ENCODE results near the gene ASPA.
"Not testable (repeated sequence)": the region's sequence is repeated elsewhere in the genome, so short reads cannot be mapped to it uniquely, and the experiment has no call there.

The ASPA gene

DNA sequence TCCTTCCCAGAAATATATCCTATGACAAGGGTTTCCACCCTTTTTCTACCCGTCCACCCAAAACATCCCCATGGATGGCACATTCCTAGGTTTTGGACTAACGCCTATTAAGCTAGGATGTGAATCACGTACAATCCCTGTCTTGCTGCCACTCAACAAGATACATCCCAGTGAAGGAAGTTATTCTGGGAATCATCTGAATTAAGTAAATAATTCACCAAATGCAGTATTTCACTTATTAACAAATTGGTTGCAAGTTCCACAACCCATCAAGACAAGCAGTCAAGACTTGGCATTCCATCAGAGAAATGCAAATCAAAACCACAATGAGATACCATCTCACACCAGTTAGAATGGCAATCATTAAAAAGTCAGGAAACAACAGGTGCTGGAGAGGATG, 32.1 kb downstream of the ASPA start:
- DNase-seq (ENCODE audit: low read depth), result no peak

DNA sequence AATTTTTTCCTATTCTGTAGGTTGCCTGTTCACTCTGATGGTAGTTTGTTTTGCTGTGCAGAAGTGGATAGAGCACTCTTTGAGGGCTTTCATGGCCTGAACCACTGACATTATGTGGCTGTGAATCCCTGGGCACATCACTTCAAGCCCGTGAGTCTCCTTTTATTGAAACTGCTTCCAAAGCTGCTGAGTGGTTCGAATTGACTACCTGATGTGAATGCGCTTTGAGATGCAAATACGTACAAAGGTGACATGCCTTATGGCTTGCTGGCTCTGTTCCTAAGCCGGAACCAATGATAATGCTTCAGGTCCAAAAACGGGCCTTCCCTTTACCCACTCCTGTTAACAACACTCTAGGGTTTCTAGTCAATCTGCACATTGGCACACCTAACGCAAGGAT, 34.3 kb downstream of the ASPA start:
- DNase-seq (ENCODE audit: low read depth), result no peak

DNA sequence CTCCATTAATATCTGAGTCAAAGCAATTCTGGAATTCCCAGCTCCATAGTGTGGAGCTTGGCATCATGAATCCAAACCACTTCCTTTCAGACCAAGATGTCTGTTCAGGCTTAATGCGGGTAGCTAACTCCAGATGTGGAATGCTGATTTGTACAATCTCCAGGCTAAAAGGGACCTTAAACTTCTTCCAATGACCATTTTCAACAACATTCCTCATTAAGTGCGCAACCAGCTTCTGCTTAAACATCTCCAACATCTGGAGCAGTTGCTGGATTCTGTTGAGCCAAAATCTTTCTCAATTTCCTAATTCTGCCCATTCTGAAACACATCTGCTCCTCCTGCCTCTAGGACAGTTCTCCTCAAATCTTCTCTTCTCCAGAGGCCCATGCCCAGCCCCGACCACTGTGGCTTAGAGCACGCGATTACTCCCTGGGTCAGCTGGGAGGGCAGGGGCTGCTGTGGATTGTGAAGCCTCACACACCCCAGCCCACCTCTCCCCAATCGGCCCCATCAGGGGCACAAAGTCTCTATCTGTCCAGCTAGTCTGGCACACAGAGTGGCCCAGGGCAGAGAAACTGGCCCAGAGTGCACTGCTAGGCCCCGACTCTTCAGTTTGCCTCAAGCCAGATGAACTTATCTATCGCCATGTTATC, 36.2 kb downstream of the ASPA start:
- no peak for DNase-seq (ENCODE audit: low read depth)

DNA sequence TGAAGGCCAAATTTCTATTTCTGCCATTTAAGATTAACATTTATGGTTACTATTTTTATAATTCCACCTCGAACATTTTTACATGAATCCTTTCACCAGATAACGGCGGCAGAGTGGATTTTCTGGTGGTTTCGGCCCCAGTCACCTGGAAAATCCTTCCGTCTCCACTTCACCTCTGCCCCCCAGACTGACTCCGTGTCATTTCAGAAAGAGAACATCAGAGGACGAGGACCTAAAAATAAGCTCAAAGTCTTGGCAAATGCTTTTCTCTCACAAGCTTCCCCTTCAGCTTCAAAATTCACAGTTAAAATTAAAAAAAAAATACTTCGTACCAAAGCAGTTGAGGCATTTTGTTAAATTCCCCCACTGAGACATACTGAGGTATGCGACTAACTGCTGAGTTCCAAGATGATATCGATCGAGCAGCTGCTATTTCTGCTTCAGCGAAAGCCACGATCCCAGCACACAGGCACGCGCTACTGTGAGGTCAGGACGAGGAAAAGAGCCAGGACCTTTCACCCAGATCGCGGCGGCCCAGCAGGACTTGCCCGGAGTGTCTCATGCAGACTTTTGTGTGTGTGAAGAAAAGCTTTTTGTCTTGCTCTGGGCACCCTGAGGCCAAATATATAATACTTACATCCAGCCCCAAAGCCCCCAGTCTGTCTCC, 36.8 kb downstream of the ASPA start:
- no peak for DNase-seq (ENCODE audit: low read depth)

DNA sequence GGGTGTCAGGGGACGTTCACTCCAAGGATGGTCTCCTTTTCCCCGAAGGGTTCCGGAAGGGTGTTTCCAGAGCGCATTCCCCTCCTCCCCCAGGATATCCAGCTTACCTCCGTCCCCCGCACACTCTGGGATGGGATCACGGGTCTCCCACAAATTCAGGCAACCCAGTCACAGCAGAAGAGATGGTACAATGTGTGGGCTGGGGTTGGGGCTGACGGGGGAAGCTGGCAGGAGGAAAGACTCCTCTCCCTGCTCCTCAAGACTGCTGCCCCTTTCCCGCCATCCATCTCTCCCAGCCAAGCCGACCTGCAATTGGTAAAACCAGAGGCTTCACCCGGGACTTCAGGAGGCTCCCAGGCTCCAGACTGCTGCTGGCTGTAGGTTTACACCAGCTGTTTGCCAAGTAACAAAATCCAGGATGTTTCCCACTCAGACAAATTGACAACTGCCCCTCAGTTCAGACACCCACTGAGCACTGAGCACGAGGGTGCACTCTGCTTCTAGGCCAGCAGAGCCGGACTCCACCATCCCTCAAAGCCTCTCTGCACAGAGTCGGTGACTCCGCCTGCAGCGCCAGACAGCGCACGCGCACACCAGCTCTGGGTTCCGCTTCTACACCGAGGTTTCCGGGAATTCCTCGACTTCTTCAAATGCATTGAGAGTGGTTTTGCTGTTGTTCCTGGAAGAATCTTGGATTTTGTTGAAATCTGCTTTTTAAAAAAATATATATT, 37.7 kb downstream of the ASPA start:
- no peak for DNase-seq (ENCODE audit: low read depth)

DNA sequence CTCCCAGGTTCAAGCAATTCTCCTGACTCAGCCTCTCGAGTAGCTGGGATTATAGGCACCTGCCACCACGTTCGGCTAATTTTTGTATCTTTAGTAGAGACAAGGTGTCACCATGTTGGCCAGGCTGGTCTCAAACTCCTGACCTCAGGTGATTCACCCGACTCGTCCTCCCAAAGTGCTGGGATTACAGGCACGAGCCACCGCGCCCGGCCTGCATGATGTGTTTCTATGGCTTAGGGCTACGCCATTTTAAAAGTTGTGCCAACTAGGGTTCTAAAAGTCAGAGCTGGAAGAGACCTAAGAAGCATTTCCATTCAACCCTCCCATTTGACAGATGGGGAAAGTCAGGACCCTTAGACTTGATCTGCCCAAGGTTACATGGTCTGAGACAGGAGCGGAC, 38.4 kb downstream of the ASPA start:
- DNase-seq (ENCODE audit: low read depth), result not testable (repeated sequence)

DNA sequence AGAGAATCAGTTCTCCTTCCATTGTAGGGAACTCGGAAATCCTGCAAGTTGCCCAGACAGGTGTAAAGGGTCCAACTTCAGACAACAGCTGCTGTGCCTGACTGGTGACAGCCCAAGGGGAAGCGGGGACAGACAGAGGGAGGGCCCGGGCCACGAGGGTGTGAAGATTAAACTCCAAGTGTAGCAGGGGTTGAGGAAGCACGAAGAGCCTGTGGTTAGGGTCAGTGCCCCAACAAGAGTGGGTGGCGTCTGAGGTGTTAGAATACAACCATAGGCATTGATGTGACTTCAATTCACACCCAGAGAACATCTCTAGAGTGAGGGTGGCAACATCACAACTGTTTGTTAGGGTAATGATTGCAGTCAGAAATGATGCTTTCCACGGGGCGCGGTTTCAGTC, 39.1 kb downstream of the ASPA start:
- no peak for DNase-seq (ENCODE audit: low read depth)

DNA sequence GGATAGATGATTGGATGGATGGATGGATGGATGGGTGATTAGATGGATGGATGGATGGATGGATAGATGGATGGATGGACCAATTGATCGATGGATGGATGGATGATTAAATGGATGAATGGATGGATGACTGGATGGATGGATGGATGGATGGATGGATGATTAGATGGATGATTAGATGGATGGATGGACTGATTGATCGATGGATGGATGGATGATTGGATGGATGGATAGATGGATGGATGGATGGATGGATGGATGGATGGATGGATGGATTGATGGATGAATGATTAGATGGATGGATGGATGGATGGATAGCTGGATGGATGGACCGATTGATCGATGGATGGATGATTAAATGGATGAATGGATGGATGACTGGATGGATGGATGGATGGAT, 43.7 kb downstream of the ASPA start:
- not testable (repeated sequence) for DNase-seq (ENCODE audit: low read depth)

DNA sequence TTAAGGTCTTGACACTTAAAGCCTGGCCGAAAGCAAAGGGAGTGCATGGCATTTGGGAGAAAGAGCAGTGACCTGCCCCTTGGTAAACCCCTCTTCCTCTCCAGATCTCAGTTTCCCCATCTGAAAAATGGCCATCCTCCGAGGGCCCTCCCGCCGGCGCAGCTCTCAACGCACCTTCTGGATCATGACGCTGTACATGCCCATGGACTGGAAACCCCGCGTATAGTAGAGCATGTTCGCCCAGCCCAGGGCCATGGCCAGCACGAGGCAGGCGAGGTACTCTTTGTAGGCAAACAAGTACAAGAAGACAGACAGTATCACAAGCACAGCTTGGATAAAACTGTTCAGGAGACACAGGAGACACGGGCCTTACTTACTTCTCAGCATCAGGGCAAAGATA, 48.2 kb downstream of the ASPA start:
- no peak for DNase-seq (ENCODE audit: low read depth)

DNA sequence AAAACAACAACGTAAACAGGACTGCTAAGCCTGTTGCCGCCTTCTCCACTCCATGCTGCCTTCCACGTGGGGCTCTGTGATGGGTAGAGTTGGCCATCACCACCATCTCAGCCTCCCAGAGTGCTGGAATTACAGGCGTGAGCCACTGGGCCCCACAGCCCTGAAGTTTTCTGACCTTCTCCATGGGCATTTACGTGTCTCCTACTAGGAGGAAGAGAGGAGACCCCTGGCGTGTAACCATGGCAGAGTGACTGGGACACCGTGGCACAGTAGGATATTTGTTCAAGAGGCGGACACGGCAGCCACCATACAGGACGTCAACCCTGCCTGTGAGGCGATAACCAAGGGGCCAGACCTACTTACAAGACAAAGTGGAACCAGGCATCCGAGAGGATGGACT, 50.7 kb downstream of the ASPA start:
- DNase-seq (ENCODE audit: low read depth), result no peak

DNA sequence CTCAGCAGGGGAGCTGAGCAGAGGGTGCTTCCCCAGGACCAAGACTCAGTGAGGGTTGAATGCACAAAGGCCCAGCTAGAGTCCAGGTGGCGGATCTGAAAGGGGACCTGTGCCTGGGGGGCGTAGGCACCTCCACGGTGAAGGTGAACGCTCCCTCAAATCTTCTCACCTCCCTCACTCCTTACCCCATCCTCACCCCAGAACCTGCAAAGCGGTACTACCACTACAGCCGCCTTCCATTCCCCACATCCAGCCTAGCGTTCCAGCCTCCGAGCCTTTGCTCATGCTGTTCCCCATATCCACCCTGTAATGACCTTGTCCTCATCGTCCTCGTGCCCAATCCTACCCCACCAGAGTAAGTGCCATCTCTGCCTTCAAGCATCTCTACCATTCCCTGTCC, 51.2 kb downstream of the ASPA start:
- DNase-seq (ENCODE audit: low read depth), result no peak

DNA sequence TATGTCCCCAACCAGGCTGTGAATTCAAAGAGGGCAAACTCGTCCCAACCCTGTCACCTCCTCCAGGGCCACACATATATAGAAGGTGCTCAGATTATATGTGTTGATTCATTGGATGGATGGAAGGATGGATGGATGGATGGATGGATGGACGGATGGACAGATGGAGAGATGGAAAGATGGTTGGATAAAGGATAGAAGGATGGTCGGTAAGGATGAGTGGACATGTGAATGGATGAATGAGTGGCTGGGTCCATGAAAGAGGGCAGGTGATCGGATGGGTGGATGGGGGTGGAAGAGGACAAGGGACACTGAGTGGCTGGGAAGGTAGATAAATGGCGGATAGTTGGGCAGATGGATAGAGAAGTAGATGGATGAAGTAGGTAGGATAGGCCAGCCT, 51.7 kb downstream of the ASPA start:
- DNase-seq (ENCODE audit: low read depth), result no peak

DNA sequence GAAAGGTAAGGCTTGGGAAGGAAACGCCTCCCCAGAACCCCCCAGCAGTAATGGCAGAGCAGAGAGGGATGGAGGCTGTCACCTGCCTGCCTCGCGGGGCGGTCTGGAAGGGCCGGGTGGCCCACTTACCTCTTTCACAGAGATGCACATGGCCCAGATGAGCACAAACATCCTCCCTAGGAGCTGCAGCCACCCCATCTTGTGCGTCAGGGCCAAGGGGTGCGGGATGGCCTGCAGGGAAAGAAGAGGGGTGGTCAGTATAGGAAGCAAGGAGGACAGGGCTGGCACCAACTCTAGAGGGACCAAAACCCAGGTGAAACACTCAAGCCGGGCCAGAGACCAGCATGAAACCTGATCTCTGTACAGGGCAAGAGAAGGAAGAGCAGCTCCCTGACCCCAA, 52.1 kb downstream of the ASPA start:
- no peak for DNase-seq (ENCODE audit: low read depth)

DNA sequence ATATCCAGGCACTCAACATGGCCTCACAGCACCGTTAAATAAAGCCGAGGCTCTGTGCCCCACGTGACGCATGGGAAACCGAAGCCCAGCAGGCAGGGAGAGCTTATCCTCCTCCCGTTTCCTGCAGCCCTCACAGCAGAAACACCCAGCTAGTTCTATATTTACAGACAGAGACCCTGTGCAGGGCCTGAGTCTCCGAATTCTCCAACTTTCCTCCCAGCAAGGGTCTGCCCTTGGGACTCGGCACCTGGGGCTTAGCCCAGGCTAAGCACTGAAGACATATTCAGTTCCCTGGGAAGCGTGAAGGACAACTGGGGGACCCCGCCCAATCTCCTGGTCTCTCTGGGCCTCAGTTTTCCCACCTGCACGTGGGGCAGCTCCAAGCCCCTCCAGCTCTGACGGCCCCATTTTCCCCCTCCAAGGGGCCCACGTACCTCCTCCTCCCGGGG, 52.6 kb downstream of the ASPA start:
- DNase-seq (ENCODE audit: low read depth), result no peak

DNA sequence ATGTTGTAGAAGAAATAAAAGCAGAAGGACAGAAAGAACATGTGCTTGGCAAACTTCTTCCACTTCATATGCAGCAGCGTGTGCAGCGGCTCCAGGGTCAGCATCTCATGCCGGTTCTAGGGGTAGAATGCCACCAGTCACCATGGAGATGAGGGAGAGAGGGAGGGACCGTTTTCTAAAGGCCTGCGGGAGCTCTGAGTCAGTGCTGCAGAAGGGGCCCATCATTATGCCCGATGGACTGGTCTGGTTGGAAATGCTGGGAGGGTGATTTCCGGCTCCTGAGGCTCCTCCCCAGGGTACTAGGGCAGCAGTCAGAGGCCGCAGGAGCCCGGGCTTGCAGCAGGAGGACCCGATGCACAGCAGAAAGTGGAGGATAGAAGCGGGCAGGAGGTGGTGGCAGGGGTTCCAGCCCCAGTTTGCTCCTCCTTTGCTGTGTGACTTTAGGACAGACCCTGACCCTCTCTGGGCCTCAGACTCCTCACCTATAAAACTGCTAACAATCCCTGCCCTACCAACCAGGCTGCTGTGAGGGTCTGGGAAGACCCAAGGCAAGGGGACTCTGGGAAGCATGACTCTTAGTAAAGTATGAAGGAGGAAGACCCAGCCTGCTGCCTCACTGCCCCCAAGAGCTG, 53.2 kb downstream of the ASPA start:
- no peak for DNase-seq (ENCODE audit: low read depth)

DNA sequence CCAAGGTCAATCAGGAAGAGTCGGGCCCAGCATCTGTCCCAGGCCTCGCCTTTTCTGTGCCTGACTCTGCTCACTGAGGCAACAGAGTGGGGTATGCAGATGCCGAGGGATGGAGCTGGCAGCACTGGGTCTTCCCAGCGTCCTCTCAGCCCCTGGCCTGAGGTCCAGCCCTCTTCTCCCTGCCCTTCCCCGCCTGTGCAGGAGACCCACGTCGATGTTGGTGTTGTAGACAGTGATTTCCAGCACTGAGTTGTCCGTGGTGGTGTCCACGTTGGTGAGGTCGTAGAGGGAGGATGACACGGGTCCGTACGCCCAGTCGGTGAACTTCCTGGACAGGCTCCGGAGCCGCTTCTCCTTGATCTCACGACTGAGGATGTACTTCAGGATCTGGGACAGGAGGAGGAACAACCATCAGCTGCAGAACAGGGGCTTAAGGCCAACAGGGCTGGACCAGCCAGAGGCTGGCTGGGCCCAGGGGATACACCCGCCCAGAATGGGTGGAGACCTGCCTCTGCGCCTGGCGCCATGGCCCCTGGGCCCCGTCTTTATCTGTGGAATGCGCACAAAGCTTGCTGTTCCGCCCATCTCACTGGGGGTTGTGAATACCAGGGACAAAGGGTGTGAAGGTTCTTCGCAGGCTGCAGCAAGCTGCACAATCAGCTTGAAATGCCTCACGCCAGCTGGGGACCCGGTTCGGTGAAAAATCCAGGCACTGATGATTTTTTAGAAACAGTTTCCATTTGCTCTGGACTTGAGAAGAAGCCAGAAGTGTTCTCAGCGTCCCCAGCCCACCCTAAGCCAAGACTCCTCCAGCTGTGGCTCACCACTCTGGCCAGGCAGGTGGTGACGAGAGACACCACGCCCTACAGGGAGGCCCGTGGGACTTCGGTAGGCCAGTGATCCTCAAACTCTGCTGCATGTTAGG, 54.3 kb downstream of the ASPA start:
- DNase-seq (ENCODE audit: low read depth), result no peak

DNA sequence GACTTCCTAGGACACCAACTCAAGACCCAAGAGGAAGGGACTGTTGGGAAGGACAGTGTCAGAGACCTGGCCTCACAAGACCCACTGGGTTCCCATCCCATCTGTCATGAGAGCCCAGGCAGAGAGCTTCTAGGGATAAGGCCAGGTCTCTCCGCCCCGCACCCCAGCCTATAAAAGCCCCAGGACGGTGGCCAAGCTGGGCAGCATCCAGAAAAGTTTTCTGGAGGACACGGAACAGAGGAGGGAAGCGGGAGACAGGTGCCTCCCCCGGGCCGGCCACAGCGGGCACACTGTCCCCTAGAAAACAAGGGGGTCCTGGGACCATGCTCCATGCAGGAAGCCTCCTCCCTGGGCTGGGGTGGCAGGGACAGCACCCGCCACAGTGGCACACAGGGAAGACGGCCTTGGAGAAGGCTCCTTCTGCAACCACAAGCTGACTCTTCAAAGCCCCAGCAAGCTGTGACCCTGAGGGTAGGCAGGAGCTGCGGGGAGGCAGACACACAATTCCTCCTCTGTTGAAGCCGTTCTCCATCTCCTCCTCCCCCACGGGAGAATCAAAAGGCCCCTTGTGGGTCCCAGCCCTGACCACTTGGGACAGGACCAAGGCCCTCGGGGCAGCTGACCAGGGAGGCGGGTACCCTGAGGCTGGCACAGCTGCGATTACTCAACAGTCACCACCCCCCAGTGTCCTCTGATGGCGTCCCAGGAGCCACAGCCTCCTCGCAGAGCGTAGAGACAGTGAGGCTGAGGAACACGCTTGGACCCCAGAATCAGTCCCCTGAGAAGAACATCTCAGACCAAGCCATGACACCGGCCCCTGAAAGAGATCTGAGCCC, 55.7 kb downstream of the ASPA start:
- DNase-seq (ENCODE audit: low read depth), result no peak

DNA sequence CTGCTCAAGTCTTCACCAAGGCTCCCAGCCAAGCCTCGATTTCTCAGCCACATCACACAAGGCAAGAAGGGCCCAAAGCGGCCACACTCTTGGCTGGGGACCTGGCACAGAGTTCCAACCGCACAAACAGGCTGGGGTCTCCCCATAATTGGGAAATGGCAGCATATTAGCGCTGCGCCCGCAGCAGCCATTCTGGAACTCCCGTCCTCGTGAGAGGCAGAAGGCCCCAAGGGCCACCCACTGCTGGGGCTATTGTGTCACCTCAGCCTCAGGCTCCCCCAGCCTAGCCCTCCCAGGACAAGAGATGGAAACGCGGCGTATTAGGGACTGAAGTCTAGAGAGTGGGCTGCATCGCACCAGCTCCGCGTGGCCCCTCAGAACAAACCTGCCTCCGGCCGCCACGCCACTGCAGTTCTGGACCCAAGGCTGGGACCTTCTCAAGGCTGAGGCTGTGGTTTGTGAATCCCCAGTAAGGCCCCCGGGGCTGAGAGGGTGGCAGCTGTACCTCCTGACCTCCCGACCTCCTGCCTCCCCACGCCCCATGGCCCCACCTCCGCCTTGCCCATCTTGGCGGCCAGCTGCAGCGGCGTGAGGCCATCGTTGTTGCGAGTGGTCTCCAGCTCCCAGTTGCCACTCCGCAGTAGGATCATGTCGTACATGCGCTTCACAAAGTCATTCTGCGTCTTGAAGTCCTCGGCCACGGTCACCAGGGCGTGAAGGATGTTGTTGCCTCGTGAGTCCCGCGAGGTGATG, 56.5 kb downstream of the ASPA start:
- DNase-seq (ENCODE audit: low read depth), result no peak

DNA sequence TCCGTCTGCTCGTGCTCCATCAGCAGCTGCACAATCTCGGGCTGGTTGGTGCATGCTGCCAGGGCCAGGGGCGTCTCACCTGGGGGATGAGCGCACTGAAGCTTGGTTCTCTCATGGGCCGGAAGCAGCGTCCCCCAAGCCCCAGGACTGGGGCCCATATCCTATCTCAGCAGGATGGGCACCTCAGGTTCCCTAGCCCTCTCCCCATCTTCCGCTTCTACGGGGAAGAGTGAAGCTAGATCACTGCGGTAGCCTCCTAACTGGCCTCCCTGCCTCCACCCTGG, 57.0 kb downstream of the ASPA start:
- no peak for DNase-seq (ENCODE audit: low read depth)

DNA sequence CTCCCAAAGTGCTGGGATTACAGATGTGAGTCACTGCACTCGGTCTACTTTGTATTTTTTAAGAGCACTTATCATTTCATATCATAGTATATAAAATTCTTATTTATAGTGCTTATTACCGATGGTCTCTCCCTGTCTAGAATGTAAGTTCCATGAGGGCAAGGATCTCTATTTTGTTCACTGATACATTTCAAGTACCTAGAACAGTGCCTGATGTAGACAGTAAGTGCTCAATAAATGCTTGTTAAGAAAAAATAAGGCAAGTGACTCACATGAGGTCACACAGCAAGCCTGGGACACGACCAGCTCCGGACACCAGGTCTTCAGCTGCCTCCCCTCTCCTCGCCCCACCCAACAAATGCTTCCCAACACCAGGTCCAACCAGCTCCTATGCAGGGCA, 58.0 kb downstream of the ASPA start:
- no peak for DNase-seq (ENCODE audit: low read depth)

DNA sequence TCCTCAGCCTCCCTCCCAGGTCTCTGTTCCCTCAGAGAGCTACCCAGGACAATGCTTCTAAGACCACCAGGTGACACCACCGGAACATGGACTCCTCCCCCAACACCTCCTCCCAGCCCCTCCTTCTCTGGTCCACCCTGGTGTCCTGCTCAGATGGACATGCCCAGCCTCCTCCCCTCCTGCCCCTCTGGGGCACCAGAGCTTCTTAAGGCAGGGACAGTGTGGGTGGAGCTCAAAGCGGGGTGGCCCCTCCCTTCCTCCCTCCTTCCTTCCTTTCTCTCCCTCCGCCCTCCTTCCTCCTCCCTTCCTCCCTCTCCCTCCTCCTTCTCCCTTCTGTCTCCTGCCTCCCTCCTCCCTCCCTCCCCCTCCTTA, 59.1 kb downstream of the ASPA start:
- DNase-seq (ENCODE audit: low read depth), result no peak

Measured in stimulated activated CD4-positive, alpha-beta T cell treated with anti-CD3 and anti-CD28 coated beads, Interleukin-2, amount 100 ng/mL, for 4 hours (primary cell).